Ovary (tissue), 9 donors: ENCODE measurements around the gene EVI2A. TPM values are rescaled to one million over a fixed set of nuclear protein-coding genes. Genes with fewer than 3 reads are reported as not detected.

Source experiments
- DNase-seq, 5 donors: peaks; one replicate each; pipeline ENCODE4 v3.0.0-alpha.2; 2019 to 2020
- H3K27ac ChIP-seq, 2 donors: fragments of 200-600 bp; one replicate each; pipeline versions ENCODE4 v1.5.1 to v1.8.0; 2019 to 2022
- H3K27me3 ChIP-seq: fragments of 200-600 bp; one replicate; pipeline ENCODE4 v1.8.0; 2022
- H3K36me3 ChIP-seq: fragments of 200-600 bp; sonication (generic); one replicate; pipeline ENCODE4 v1.5.1; 2019
- H3K4me1 ChIP-seq: one replicate; pipeline ENCODE4 v1.8.1; 2013; ENCODE audit warnings: mild to moderate bottlenecking, moderate library complexity; ENCODE audit not compliant: insufficient read depth
- H3K4me3 ChIP-seq: fragments of 200-600 bp; sonication (generic); one replicate; pipeline ENCODE4 v1.5.1; 2017
- H3K9me3 ChIP-seq, 2 donors: fragments of 200-600 bp in 1 of 2; sonication (generic) in 1 of 2; one replicate each; pipeline versions ENCODE4 v1.5.1 to v1.8.1; 2013 to 2019; ENCODE audit warnings: mild to moderate bottlenecking in 1 of 2, moderate library complexity in 1 of 2
- EP300 ChIP-seq: sonication (generic); formaldehyde crosslinking; IDR thresholded peaks from one replicate; pipeline ENCODE4 v1.6.1; 2017; ENCODE audit warnings: antibody characterized with exemption
- POLR2A ChIP-seq: fragments of 450-650 bp; IDR thresholded peaks from one replicate; pipeline ENCODE4 v1.6.1; 2017; ENCODE audit warnings: antibody characterized with exemption, mild to moderate bottlenecking, moderate library complexity
- WGBS, 3 donors: extraction: QIAGEN DNeasy Blood & Tissue Kit in 1 of 3; methylation state at CpG; one replicate each; pipeline versions ENCODE4 v1.1.5 to v1.1.7; 2013 to 2017; 5-methylcytosine and 5-hydroxymethylcytosine counted together
- intact Hi-C, 4 donors: fragments of 100-400 bp; cut with DNase I; formaldehyde crosslinking; loops; one replicate each; pipeline versions ENCODE4 v1.11.0 to v1.15.1; 2022 to 2023
- polyA plus RNA-seq, 2 donors: library from polyadenylated mRNA; stranded (reverse); fragments of 200-250 nt in 1 of 2; fragments of 350-450 nt in 1 of 2; fragmentation: Illumina TruSeq in 1 of 2; extraction: RNeasy Lipid Tissue Mini Kit (QIAGEN cat#74804) in 1 of 2; gene quantifications; one replicate each; pipeline ENCODE4 v1.2.3, GENCODE V29; 2013 to 2014
- total RNA-seq, 7 donors: library from RNA; depleted of rRNA in 2 of 7; stranded (reverse); fragments of >200 nt in 2 of 7; fragmentation: NEBNext Ultra II Directional in 3 of 7; extraction: Animal tissue kit (Norgen Biotek cat#: 25700) in 3 of 7; gene quantifications; one replicate each; pipeline versions ENCODE4 v1.1.0 to v1.2.4, GENCODE V29; 2016 to 2023
- TF ChIP-seq, protein P1 (sequence below), 3 donors: fragments of 450-650 bp in 2 of 3; fragments of 200-600 bp in 1 of 3; IDR thresholded peaks; one replicate each; pipeline versions ENCODE4 v1.5.1 to v1.8.0; 2016 to 2022; ENCODE audit warnings: antibody characterized with exemption in 3 of 3, mild to moderate bottlenecking in 1 of 3
- donor health status: DM: no; HTN: no; CAD: no; lungs with moderate emphysema.
- donor health status: DM: no; HTN: no; CAD: no.
- donor health status: Bipolar disorder and iron deficiency.
- donor health status: DM: yes; HTN: yes; CAD: no.
- donor health status: DM: no; HTN: no; CAD: no.
- donor health status: DM: yes; HTN: yes; CAD: no.

Gene EVI2A
- total and polyA plus RNA-seq, 9 donors, result 1.5 to 7.1 (median 3.1) TPM

DNA sequence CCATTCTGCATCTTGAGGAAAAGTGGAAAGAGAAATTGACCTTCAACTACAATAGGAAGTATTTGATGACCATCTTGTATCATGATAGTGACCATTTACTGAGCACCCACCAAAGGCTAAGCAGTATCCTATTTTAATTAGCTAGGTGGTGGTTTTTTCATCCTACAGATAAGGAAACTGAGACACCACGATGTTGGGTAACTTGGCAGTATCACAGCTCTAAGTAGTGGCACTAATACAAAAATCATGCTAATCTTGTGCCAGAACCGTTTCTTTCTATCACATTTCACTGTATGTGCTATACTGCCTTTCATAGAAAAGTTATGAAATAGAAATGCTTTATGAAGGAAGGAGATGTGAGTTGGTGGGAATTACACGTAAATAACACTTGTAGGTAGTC lies 9.9 kb downstream of the EVI2A start:
- WGBS, 3 donors, result 87 to 92% (median 92%) methylated on average over 3 of the region's 3 CpGs
- TF ChIP-seq EP300, result no peak
- no peak for DNase-seq
- Histone ChIP-seq H3K27ac (no peak overlapping the region), H3K4me1 (no peaks in the 10 kb centered on the region), H3K9me3 (no peaks in the 10 kb centered on the region), H3K4me3 (no peak overlapping the region), H3K36me3 (no peaks in the 10 kb centered on the region), H3K27me3 (no peaks in the 10 kb centered on the region)
- intact Hi-C loops, result no loop called here

DNA sequence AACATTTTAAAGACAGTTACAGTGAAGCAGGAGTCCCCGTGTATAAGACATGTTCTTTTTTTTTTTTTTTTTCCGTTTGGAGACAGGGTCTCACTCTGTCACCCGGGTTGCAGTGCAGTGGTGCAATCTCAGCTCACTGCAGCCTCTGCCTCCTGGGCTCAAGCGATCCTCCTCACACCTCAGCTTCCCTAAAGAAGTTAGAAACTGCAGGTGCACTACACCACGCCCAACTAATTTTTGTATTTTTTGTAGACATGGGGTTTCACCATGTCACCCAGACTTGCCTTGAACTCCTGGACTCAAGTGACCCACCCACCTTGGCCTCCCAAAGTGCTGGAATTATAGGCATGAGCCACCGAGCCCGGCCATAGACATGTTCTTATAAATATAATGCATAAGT lies 10.5 kb downstream of the EVI2A start:
- no peak for DNase-seq
- TF ChIP-seq EP300 (no peak), POLR2A (no peak)
- TF ChIP-seq, protein P1, sequence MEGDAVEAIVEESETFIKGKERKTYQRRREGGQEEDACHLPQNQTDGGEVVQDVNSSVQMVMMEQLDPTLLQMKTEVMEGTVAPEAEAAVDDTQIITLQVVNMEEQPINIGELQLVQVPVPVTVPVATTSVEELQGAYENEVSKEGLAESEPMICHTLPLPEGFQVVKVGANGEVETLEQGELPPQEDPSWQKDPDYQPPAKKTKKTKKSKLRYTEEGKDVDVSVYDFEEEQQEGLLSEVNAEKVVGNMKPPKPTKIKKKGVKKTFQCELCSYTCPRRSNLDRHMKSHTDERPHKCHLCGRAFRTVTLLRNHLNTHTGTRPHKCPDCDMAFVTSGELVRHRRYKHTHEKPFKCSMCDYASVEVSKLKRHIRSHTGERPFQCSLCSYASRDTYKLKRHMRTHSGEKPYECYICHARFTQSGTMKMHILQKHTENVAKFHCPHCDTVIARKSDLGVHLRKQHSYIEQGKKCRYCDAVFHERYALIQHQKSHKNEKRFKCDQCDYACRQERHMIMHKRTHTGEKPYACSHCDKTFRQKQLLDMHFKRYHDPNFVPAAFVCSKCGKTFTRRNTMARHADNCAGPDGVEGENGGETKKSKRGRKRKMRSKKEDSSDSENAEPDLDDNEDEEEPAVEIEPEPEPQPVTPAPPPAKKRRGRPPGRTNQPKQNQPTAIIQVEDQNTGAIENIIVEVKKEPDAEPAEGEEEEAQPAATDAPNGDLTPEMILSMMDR (IDR thresholded peaks at IDR 0.05), result no peak
- Histone ChIP-seq H3K36me3 (no peaks in the 10 kb centered on the region), H3K27ac (no peak overlapping the region), H3K4me1 (no peaks in the 10 kb centered on the region), H3K4me3 (no peak overlapping the region), H3K27me3 (no peaks in the 10 kb centered on the region), H3K9me3 (no peaks in the 10 kb centered on the region)
- intact Hi-C loops, result no loop called here
- 82 to 88% (median 87%) methylated on average over 7 of the region's 7 CpGs for WGBS, 3 donors

DNA sequence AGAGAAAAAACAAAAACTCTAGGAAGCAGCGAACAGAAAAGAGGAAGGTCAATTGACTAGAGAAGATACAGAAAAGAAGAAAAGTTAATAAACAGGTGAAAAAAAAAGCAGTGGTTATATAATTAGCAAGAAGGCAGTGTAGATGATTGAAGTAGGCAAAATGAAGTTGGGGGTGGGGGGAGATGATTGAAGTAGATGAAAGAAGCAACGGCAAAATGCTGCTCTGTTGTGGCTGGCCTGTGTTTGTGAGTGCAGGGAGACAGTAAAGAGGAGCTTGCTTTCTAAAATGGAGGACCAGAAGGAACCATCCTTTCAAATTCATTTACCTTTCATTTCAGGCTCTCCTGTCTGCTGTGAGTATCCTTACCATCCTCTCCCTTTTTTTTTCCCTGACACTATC lies 11.2 kb downstream of the EVI2A start:
- 44 to 89% (median 67%) methylated on average over 2 of the region's 2 CpGs for WGBS, 3 donors
- no peak for DNase-seq
- no peak for TF ChIP-seq POLR2A
- TF ChIP-seq EP300, result no peak
- TF ChIP-seq, protein P1 (IDR thresholded peaks at IDR 0.05), result no peak
- H3K9me3 ChIP-seq, result no peaks in the 10 kb centered on the region
- H3K27me3 ChIP-seq, result no peaks in the 10 kb centered on the region
- H3K4me3 ChIP-seq, result no peak overlapping the region
- intact Hi-C loops, result no loop called here
- H3K36me3 ChIP-seq, result no peaks in the 10 kb centered on the region
- H3K27ac ChIP-seq, result no peak overlapping the region
- H3K4me1 ChIP-seq, result no peaks in the 10 kb centered on the region

DNA sequence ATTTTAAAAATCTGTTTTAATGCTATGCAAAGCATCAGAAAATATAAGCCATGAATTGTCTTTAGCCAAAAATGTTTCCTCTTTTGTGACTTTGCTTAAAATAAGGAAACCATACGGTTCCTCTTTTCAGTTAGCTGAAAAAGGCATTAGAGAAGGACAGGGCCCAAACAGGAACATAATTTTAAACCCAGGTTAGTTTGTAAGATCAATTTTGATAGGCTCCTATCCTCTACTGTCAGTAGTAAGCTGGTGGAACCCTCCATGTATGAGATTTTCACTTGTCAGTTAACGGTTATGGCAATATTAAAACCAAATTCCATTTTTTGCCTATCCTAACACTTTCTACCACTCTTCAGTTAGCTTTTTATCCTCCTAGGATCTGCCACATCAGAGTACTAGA lies 11.9 kb downstream of the EVI2A start:
- DNase-seq, result no peak
- WGBS, 3 donors, result 93 to 95% (median 94%) methylated on average over 2 of the region's 2 CpGs
- Histone ChIP-seq H3K4me1 (no peaks in the 10 kb centered on the region), H3K9me3 (no peaks in the 10 kb centered on the region), H3K36me3 (no peaks in the 10 kb centered on the region), H3K27me3 (no peaks in the 10 kb centered on the region), H3K4me3 (no peak overlapping the region), H3K27ac (no peak overlapping the region)
- intact Hi-C loops, result no loop called here
- TF ChIP-seq EP300, result no peak
- TF ChIP-seq, protein P1 (IDR thresholded peaks at IDR 0.05), result no peak
- TF ChIP-seq POLR2A, result no peak

DNA sequence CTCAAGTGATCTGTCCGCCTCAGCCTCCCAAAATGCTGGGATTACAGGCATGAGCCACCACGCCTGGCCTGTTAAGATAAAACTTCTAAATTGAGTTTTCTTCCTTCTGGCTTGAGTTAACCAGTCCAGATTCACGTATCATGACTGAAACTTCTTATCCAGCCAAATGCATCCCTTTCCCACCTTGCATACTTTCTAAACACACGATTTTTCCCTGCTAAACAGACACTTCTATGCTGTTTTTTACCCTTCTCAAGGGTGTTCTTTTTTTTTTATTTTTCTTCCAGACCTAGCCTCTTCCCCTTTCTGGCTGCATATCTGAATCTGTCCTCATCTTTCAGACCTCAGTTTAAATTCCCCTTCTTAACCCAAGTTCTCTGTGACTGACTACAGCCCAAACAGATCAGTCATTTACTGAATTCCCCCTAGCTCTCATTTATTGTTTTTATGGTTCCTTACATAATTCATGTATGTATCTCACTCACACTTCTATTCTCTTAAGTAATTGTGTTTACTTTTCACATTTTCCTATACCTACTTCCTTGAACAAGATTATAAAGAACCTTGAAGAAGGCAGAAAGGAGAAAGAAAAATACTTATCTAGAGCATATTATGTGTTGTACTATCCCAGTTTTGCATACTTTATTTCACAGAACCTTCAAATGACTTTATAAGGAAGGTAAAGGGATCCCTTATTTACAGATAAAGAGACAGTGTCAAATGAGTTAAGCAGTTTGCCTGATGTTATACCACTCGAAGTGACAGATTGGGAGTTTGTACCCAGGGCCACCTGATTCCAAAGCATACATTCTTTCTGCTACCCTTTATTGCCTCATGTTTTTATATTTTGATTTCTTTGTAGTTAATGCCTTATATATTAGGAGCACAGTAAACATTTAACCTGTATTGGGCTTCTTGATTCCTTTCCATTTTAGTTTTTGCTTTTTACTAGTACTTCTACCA lies 12.8 kb downstream of the EVI2A start:
- Histone ChIP-seq H3K4me1 (no peaks in the 10 kb centered on the region), H3K36me3 (no peaks in the 10 kb centered on the region), H3K27me3 (no peaks in the 10 kb centered on the region), H3K27ac (no peak overlapping the region), H3K9me3 (no peaks in the 10 kb centered on the region), H3K4me3 (no peak overlapping the region)
- no peak for DNase-seq
- intact Hi-C loops, result no loop called here
- TF ChIP-seq EP300, result no peak
- TF ChIP-seq, protein P1 (IDR thresholded peaks at IDR 0.05), result no peak
- TF ChIP-seq POLR2A, result no peak
- WGBS, 3 donors, result 79 to 85% (median 81%) methylated on average over 5 of the region's 5 CpGs
